HG02678 (cell line): ENCODE data around the gene ELAVL1.
"Not testable (repeated sequence)": the region's sequence is repeated elsewhere in the genome, so short reads cannot be mapped to it uniquely, and the experiment has no call there.

Source experiments
- ATAC-seq: cut with Tn5 transposase; IDR thresholded peaks from one replicate; pipeline ENCODE4 v1.9.1; 2021; ENCODE audit warnings: mild to moderate bottlenecking, moderate library complexity; ENCODE audit not compliant: unreplicated experiment

Gene ELAVL1

GRCh38 chr19:8005534-8006256 is at the start of gene ELAVL1:
TSS of gene ELAVL1 (minus strand) at chr19:8005641. CDS start at chr19:7991815, 13,826 bp downstream.
- ATAC-seq: peak; percentile 82

DNA sequence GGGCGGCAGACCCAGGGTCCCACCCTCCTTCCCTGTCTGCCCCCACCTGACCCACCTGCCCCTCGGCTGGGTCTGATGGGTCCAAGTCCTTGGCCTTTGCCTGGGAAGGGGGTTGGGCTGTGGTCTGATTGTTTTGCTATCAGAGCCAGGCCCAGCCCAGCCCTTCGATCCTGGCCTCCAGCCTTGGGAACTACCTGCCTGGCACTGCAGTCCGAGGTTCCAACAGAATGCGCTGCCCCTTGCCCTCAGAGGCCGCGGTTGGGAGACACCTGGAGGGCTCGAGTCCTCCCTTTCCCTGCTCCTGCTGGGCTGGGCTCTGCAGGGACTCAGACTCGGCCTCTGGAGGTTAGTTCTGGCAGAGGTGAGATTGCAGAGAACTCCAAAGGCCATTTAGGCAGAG is 48.7 kb upstream of the ELAVL1 start:
- no peak for ATAC-seq

DNA sequence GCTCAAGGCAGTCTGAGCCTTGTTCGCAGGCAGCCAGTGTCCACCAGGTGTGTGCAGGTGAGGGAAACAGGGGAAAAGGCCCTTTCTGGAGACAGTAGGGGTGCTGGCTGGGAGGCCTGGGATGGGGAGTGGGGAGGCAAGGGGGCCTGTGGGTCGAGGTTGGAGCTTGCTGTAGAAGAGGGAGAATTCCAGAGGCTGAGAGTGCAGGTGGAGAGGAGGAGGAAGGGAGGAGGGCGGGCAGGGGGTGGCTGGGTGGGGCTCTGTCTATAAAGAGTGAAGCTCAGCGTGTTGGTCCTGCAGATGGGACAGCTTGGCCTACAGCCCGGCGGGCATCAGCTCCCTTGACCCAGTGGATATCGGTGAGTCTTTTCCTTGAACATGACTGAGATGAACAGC is 47.0 kb upstream of the ELAVL1 start, which contains the start of gene CCL25:
Gene CCL25, plus strand, starts transcription at position 297 of the 396 bp plus-strand sequence. CDS start 290 bp downstream, outside the sequence.
- ATAC-seq: no peak

DNA sequence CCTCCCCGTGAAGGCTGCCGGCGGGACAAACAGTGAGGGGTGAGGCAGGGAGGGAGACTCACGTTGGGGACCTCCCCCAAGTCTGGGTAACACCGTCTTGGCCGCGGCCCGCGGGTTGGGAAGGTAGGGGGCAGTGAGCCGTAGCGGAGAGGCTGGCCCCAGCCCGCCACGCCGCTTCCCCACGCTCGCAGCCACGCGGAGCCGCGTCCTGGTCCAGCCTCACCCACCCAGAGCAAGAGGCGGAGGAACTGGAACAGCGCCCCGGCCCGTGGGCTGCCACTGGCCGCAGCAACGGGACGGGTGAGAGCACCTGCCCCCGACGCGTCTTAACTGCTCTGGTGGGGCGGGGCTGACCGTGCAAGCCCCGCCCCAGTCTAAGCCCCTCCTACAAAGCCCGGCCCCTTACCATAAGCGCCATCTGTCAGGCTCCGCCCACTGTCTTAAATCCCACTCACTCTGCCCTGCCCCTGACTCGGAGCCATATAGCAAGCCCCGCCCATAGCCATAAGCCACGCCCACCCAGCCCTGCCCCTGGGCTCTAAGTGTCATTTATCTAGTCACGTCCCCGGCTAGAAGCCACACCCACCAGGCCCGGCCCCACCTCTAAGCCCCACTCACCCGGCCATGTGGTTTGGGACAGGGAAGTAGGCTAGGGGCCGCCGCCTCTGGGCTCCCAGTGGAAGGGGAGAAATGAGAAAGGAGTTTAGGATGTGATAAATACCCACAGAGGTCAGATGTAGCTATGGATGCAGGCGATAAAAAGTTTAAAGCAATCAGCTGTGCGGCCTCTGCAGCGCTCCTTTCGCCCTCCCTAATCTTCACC is 45.0 kb upstream of the ELAVL1 start:
- peak; percentile 67 for ATAC-seq

DNA sequence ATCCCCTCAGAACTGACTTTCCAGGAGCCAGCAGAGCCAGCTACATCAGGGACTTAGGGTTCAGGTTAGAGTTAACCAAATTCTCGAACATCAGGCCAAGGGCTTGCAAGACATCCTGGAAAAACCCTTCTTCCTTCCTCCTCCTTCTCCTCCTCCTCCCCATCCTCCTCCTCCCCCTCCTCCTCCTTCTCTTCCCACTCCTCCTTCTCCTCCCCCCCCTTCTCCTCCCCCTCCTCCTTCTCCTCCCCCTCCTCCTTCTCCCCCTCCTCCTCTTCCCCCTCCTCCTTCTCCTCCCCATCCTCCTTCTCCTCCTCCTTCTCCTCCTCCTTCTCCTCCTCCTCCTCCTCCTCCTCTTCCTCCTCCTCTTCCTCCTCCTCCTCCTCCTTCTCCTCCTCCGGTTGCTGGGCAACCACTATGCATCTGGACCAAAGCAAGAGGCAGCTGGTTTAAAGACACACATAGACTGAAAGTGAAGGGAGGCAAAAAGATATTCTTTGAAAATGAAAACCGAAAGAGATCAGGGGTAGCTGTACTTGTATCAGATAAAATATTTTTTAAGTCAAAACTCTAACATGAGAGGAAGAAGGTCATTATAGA is 41.2 kb upstream of the ELAVL1 start:
- ATAC-seq: no peak

- ATAC-seq: no peak
Observed at GRCh38 chr19:8045872-8046568, 40.6 kb upstream of the ELAVL1 start.

DNA sequence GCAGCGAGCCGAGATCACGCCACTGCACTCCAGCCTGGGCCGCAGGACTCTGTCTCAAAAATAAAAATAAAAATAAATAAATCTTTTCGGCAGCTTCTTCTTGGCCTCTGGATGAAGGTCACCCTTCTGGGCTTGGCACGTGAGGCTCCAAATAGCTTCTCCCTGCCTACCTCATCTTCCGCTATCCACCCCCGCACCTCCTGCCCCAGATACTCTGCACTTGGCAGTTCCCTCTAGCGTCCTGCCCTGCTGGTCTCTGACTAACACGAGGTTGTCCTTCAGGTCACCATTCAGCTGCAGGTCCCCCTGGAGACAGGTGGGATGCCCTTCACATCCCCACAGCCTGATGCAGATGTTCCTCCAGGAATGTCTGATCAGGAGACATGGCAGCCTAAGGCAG is 38.6 kb upstream of the ELAVL1 start:
- ATAC-seq: no peak

DNA sequence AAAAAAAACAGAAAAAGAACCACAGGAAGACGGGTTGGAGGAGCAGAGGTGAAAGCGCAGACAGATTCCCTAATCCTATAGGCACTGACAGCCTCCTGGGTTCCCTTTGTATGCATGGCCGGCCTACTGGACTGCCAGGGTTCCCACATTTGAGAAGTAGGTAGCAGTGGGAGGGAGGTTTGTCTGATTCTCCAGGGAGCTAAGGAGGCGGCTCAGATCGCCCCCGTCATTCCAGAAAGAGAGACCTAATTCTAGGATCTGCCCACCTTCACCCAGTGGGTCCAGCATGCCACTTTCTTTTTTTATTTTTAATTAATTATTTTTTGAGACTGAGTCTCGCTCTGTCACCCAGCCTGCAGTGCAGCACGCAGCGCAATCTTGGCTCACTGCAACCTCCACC is 37.5 kb upstream of the ELAVL1 start:
- ATAC-seq: no peak

DNA sequence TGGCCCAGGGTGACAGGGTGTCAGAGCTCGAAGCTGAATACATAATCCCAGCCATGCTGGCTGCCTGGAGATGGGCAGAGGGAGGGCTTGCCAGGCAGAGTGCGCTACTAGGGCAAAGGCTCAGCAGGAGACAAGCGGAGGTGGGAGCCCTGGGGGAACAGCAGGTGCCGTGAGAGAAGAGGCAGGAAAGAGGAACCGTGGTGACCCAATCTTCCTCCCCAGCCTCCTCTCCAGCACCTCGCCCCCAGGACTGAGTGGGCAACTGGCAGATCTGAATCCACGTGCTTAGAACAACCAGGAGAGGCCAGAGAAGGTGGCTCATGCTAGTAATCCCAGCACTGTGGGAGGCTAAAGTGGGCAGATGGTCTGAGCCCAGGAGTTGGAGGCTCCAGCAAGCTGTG is 36.1 kb upstream of the ELAVL1 start:
- ATAC-seq: no peak

- ATAC-seq: no peak
Observed at GRCh38 chr19:8039231-8039630, 33.8 kb upstream of the ELAVL1 start.

GRCh38 chr19:8038815-8039214 is 33.4 kb upstream of the ELAVL1 start:
- no peak for ATAC-seq

DNA sequence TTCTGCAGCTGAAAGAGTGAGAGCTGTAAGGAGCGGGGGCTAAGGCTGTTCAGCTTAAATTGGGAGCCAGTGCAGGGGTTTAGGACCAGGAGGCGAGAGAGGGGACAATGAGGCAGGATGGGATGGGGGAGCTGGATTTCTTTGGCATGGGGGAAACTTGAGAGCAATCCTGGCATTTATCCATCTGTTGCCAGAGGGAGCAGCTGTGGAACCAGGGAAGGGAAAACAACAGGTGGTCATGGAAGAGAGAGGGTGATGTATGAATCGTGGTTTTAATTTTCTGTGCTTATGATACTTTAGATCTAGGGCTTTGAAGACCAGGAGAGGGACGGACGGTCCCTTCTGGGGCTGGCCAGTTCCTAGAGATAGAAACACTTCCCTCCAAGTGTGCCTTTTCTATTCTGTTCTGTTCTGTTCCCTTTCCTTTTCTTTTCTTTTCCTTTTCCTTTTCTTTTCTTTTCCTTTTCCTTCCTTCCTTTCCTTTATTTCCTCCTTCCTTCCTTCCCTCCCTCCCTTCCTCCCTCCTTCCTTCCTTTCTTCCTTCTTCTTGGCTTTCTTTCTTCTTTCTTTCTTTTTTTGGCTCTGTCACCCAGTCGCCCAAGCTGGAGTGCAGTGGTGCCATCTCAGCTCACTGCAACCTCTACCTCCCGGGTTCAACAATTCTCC is 31.1 kb upstream of the ELAVL1 start:
- no peak for ATAC-seq

DNA sequence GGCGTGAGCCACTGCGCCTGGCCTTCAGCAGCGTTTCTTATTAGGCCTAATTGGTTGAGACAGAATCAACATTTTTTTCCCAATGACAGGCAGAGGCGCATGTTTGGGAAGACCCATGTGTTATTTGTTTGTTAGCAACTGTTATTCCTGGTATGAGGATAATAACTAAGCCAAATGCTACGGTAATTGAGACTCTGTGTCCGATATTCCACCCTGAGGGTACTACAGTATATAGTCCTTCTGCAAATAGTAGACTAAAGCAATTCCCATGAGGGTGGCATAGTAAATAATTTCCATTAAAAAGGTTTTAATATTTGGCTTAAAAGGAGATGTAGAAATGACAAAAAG is 28.7 kb upstream of the ELAVL1 start:
- ATAC-seq: no peak

DNA sequence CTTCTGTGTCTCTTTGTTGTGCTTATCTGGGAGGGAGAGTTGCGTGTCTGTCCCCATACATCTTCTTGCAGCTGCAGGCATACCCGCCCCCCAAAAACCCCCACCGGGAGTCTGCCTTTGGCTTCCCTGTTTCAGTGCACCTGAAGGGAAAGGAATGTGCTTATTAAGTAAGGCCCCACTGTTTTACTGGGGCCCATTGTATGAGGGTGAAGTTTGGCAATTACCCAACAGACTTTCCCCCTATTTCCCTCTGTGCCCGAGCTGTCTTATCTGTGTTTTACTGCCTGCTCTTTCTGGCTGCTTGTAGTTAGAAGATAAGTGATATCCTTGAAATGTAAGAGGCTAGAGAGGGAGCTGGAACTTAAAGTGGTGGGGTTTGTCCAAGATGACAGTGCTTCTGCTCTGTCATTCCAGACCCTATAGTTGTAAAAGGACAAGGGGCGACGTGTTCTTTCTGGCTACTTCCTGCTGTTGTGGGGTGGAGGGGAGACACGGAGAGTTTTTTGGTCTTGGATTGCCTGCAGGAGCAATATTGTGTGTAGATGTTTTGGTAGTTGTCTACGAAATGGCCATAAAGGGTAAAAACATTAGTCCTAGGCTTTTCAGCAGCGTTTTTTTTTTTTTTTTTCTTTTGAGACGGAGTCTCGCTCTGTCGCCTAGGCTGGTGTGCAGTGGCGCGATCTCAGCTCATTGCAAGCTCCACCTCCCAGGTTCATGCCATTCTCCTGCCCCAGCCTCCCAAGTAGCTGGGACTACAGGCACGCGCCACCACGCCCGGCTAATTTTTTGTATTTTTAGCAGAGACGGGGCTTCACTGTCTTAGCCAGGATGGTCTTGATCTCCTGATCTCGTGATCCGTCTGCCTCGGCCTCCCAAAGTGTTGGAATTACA is 28.1 kb upstream of the ELAVL1 start:
- not testable (repeated sequence) for ATAC-seq

- no peak for ATAC-seq
Observed at GRCh38 chr19:8030960-8031359, 25.5 kb upstream of the ELAVL1 start.

GRCh38 chr19:8028951-8029491 is 23.6 kb upstream of the ELAVL1 start:
- ATAC-seq: no peak

- ATAC-seq: no peak
Observed at GRCh38 chr19:8025316-8025715, 19.9 kb upstream of the ELAVL1 start.

- not testable (repeated sequence) for ATAC-seq
Observed at GRCh38 chr19:8024256-8024655, 18.8 kb upstream of the ELAVL1 start.

- ATAC-seq: no peak
Observed at GRCh38 chr19:8023371-8023770, 17.9 kb upstream of the ELAVL1 start.
